AG09319 (cell line): Measurements from ENCODE around the gene SLC22A2.

Experiments used
- DNase-seq: peaks from one replicate; pipeline ENCODE4 v3.0.0-alpha.2; 2010; ENCODE audit warnings: low read depth; ENCODE audit errors: extremely low read depth
- TF ChIP-seq, protein P1 (sequence below): IDR thresholded peaks from 2 replicates; pipeline ENCODE4 v1.5.1; 2011; ENCODE audit warnings: low read depth, mild to moderate bottlenecking, inconsistent platforms, low read length, moderate library complexity

Gene SLC22A2

GRCh38 chr6:160221423-160221822 is 37.2 kb downstream of the SLC22A2 start:
- TF ChIP-seq, protein P1, sequence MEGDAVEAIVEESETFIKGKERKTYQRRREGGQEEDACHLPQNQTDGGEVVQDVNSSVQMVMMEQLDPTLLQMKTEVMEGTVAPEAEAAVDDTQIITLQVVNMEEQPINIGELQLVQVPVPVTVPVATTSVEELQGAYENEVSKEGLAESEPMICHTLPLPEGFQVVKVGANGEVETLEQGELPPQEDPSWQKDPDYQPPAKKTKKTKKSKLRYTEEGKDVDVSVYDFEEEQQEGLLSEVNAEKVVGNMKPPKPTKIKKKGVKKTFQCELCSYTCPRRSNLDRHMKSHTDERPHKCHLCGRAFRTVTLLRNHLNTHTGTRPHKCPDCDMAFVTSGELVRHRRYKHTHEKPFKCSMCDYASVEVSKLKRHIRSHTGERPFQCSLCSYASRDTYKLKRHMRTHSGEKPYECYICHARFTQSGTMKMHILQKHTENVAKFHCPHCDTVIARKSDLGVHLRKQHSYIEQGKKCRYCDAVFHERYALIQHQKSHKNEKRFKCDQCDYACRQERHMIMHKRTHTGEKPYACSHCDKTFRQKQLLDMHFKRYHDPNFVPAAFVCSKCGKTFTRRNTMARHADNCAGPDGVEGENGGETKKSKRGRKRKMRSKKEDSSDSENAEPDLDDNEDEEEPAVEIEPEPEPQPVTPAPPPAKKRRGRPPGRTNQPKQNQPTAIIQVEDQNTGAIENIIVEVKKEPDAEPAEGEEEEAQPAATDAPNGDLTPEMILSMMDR: no peak
- no peak for DNase-seq

DNA sequence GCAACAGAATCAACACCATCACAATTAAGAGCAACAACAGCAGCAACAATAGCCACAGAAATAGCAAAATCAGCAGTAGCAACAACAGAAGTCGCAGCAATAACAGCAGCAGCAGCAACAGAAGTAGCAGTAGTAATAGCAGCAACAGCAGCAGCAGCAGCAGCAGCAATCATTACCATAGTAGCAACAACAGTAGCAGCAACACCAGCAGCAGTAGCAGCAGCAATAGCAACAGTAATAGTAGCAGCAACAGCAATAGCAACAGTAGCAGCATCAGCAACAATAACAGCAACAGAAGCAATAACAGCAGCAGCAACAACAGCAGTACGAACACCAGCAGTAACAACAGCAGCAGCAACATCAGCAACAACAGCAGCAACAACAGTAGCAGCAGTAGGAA is 39.8 kb downstream of the SLC22A2 start:
- TF ChIP-seq, protein P1: no peak
- no peak for DNase-seq

- DNase-seq: no peak
- TF ChIP-seq, protein P1: no peak
Measured at GRCh38 chr6:160217863-160218262, 40.8 kb downstream of the SLC22A2 start.

DNA sequence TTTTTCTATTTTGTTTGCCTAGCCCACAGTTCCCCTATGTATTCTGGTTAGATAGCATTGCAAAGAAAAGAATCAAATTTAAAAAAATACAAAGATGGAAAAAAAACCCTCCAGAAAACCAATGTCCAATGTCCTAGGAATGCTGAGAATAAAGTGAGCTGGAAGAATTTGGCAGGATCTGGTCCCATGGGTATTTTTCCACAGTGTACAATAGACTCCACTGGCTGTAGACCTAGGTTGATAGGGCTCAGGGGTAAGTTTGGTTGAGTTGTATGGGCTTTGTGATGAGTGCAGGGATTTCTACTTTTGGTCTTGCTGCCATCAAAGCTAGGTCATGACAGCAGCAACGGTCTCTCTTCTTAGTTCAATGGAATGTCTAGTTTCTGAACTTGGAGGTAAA is 41.5 kb downstream of the SLC22A2 start:
- no peak for DNase-seq
- TF ChIP-seq, protein P1: no peak

DNA sequence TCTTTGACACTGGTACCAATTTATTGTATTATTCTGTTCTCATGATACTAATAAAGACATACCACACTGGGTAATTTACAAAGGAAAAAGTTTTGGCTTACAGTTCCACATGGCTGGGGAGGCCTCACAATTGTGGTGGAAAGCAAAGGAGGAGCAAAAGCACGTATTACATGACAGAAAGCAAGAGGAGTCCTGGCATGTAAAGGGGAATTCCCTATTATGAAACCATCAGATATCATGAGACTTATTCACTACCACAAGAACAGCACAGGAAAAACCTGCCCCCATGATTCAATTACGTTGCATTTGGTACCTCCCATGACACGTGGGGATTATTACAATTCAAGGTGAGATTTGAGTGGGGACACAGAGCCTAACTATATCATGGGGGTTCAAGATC is 43.4 kb downstream of the SLC22A2 start:
- DNase-seq: no peak
- TF ChIP-seq, protein P1: no peak

DNA sequence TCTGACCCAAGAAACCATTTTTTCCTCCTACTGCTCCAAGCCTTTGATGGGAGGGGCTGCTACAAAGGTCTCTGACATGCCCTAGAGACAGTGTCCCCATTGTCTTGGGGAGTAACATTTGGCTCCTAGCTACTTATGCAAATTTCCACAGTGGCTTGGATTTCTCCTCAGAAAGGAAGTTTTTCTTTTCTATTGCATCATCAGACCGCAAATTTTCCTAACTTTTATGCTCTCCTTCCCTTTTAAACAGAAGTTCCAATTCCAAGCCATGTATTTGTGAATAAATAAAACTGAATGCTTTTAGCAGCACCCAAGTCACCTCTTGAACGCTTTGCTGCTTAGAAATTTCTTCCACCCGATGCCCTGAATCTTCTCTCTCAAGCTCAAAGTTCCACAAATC is 51.0 kb downstream of the SLC22A2 start:
- no peak for DNase-seq
- TF ChIP-seq, protein P1: no peak

DNA sequence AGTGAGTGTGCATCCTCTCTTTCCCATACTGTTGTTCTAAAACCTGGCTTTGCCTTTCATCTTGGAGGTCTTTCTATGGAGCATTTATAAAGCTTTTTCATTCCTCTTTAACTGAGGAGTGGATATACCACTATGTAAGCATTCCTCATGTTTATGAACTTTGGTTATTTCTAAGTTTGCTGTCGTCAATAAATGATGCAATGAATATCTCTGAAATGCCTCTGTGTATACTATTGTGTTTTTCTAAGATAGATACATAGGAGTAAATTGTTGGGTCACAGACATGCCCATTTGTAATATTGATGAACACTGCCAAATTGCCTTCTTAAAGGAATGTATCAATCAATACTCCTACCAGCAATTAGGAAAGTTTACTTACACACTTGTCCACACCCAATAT is 53.9 kb downstream of the SLC22A2 start:
- no peak for DNase-seq
- TF ChIP-seq, protein P1: no peak
